ENCODE data around the gene CERT1. TPM values are rescaled to one million over a fixed set of nuclear protein-coding genes. Genes with fewer than 3 reads are reported as not detected.
A peak's percentile ranks its signal among the peaks of the same experiment; 100 is the strongest.
"Not testable (repeated sequence)": the region's sequence is repeated elsewhere in the genome, so short reads cannot be mapped to it uniquely, and the experiment has no call there.

The CERT1 gene
- total RNA-seq, 2 donors from 2014 or later, result 32.3 to 35.5 TPM

DNA sequence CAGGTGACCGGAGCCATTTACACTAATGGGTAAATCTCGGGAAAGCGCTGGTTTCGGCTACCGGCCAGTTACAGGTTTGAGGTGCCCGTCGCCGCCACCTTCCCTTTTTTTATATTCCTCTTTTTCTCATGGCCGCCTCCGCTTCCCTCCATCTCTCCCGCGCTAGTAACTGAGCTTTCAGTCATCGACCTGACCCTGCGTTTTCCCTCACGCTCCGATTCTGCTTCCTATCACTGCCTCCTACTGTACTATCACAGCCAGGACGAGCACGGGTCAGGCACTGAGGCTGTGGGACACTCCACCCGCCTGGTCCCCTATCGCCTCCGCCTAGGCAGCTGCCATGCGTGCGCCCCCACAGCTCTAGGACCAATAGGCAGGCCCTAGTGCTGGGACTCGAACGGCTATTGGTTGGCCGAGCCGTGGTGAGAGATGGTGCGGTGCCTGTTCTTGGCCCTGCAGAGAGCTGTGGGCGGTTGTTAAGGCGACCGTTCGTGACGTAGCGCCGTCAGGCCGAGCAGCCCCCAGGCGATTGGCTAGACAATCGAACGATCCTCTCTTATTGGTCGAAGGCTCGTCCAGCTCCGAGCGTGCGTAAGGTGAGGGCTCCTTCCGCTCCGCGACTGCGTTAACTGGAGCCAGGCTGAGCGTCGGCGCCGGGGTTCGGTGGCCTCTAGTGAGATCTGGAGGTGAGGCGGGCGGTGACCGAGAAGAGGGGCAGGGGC, 174.7 kb downstream of the CERT1 start, which contains the start of gene HMGCR:
Gene HMGCR (plus strand): TSS at position 606 of the 722 bp plus-strand sequence. CDS start 5,386 bp downstream, outside the sequence.
- WGBS, result under 1% methylated on average over 56 of the region's 56 CpGs
- TF ChIP-seq POLR2AphosphoS5 (IDR thresholded peaks at IDR 0.05), result peak; percentile 97
- TF ChIP-seq, protein P1, sequence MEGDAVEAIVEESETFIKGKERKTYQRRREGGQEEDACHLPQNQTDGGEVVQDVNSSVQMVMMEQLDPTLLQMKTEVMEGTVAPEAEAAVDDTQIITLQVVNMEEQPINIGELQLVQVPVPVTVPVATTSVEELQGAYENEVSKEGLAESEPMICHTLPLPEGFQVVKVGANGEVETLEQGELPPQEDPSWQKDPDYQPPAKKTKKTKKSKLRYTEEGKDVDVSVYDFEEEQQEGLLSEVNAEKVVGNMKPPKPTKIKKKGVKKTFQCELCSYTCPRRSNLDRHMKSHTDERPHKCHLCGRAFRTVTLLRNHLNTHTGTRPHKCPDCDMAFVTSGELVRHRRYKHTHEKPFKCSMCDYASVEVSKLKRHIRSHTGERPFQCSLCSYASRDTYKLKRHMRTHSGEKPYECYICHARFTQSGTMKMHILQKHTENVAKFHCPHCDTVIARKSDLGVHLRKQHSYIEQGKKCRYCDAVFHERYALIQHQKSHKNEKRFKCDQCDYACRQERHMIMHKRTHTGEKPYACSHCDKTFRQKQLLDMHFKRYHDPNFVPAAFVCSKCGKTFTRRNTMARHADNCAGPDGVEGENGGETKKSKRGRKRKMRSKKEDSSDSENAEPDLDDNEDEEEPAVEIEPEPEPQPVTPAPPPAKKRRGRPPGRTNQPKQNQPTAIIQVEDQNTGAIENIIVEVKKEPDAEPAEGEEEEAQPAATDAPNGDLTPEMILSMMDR (IDR thresholded peaks at IDR 0.05), result peak in 2 of 4 experiments; percentile 2 to 22
- peak; percentile 72 for TF ChIP-seq POLR2A (IDR thresholded peaks at IDR 0.05)
- peak; percentile 99 for DNase-seq (ENCODE audit: low spot score)
- intact Hi-C loops (cut with DNase I), result no loop called here
- peak within 1 kb of the TSS; percentile 94 to 97 for H3K27ac ChIP-seq
- H3K36me3 ChIP-seq, result no peaks in the 10 kb centered on the region
- H3K4me3 ChIP-seq, result peak within 1 kb of the TSS; percentile 97 to 99
- H3K27me3 ChIP-seq (replicated peaks; ENCODE audit: insufficient read depth), result no peaks in the 10 kb centered on the region
- peaks cover 3% of the 10 kb centered on the region for H3K4me1 ChIP-seq (replicated peaks)
- H3K9me3 ChIP-seq, result no peaks in the 10 kb centered on the region

DNA sequence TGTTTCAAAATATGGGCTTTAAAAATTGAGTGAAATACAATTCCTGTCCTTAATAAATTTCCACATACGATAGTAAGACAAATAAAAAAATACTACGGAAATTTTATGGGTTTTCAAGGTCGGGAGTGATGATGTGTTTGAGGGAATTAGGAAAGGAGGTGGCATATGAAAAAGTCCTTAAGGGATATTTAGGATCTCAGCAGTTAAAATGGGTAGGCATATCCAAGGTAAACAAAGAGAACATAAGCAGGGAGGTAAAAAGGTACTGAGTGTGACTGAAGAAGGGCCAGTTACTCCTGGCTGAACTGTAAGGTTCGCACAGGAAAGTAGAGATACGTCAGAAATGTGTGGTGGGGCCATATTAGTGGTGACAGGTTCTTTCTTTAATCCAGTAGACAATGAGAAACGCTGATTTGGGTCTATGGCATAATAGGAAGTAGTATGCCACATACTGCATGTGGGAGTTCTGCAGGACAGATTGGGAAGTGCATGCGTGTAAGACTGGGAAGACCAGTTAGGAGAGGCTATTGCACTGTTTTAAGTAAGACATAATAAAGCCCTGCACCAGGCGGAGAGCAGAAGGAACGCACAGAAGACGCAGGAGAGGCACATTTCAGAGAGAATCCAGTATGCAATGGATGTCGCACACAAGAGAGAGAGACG, 175.3 kb downstream of the CERT1 start:
- Histone ChIP-seq H3K4me1 (replicated peaks) (peaks cover 3% of the 10 kb centered on the region), H3K27ac (peak overlapping the region; percentile 94 to 97), H3K27me3 (replicated peaks; ENCODE audit: insufficient read depth) (no peaks in the 10 kb centered on the region), H3K4me3 (peak overlapping the region; percentile 97 to 99), H3K9me3 (no peaks in the 10 kb centered on the region), H3K36me3 (no peaks in the 10 kb centered on the region)
- intact Hi-C loops (cut with DNase I), result no loop called here
- 2% methylated on average over 12 of the region's 12 CpGs for WGBS
- peak; percentile 51 for DNase-seq (ENCODE audit: low spot score)
- no peak for TF ChIP-seq POLR2A (IDR thresholded peaks at IDR 0.05)
- TF ChIP-seq POLR2AphosphoS5 (IDR thresholded peaks at IDR 0.05), result peak; percentile 62
- TF ChIP-seq, protein P1 (IDR thresholded peaks at IDR 0.05), result peak; percentile 20 to 63 (median 38)

GRCh38 chr5:75335486-75335885, 175.9 kb downstream of the CERT1 start:
- TF ChIP-seq POLR2A (IDR thresholded peaks at IDR 0.05) (no peak), POLR2AphosphoS5 (IDR thresholded peaks at IDR 0.05) (no peak)
- TF ChIP-seq, protein P1 (IDR thresholded peaks at IDR 0.05), result no peak
- intact Hi-C loops (cut with DNase I), result no loop called here
- H3K9me3 ChIP-seq, result no peaks in the 10 kb centered on the region
- H3K4me1 ChIP-seq (replicated peaks), result peaks cover 3% of the 10 kb centered on the region
- H3K4me3 ChIP-seq, result no peak overlapping the region
- no peaks in the 10 kb centered on the region for H3K36me3 ChIP-seq
- H3K27ac ChIP-seq, result peak overlapping the region; percentile 94 to 97
- no peaks in the 10 kb centered on the region for H3K27me3 ChIP-seq (replicated peaks; ENCODE audit: insufficient read depth)
- WGBS, result 71% methylated on average over 2 of the region's 2 CpGs
- DNase-seq (ENCODE audit: low spot score), result no peak

GRCh38 chr5:75334413-75334812, 177.0 kb downstream of the CERT1 start:
- H3K4me3 ChIP-seq; H3K36me3 ChIP-seq; H3K9me3 ChIP-seq; intact Hi-C loops (cut with DNase I); H3K27ac ChIP-seq; DNase-seq (ENCODE audit: low spot score); H3K4me1 ChIP-seq (replicated peaks); H3K27me3 ChIP-seq (replicated peaks; ENCODE audit: insufficient read depth): not testable (repeated sequence)
- WGBS, result 79% methylated on average over 10 of the region's 10 CpGs

DNA sequence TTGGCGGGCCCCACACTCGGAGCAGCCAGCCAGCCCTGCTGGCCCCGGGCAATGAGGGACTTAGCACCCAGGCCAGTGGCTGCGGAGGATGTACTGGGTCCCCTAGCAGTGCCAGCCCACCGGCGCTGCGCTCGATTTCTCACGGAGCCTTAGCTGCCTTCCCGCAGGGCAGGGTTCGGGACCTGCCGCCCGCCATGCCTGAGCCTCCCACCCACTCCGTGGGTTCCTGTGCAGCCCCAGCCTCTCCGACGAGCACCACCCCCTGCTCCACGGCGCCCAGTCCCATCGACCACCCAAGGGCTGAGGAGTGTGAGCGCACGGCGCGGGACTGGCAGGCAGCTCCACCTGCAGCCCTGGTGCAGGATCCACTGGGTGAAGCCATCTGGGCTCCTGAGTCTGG, 177.7 kb downstream of the CERT1 start:
- H3K27ac ChIP-seq; H3K36me3 ChIP-seq; DNase-seq (ENCODE audit: low spot score); H3K4me1 ChIP-seq (replicated peaks); H3K9me3 ChIP-seq; H3K4me3 ChIP-seq; intact Hi-C loops (cut with DNase I); H3K27me3 ChIP-seq (replicated peaks; ENCODE audit: insufficient read depth): not testable (repeated sequence)
- WGBS, result 97% methylated on average over 21 of the region's 23 CpGs

Data from prostate gland (tissue), 2 donors.